ENCODE results near the gene MACROD2. TPM values are rescaled to one million over a fixed set of nuclear protein-coding genes. Genes with fewer than 3 reads are reported as not detected.

The MACROD2 gene
- total and polyA plus RNA-seq, 7 donors, result 0.20 to 4.8 (median 0.87) TPM

GRCh38 chr20:15047601-15048000, 1052.3 kb downstream of the MACROD2 start:
- no peaks in the 10 kb centered on the region for H3K4me1 ChIP-seq
- no peak overlapping the region for H3K4me3 ChIP-seq
- no peak for TF ChIP-seq CTCF (IDR thresholded peaks at IDR 0.05)
- intact Hi-C loops (cut with DNase I), result no loop called here
- ATAC-seq (no peak), DNase-seq (no peak)
- 11 to 17% (median 14%) methylated on average over 1 of the region's 1 CpG for WGBS, 3 donors
- H3K27ac ChIP-seq, result no peak overlapping the region
- no peaks in the 10 kb centered on the region for H3K9me3 ChIP-seq
- H3K36me3 ChIP-seq (ENCODE audit: insufficient read depth in 1 of 2, low read depth in 1 of 2), result no peaks in the 10 kb centered on the region
- no peaks in the 10 kb centered on the region for H3K27me3 ChIP-seq (ENCODE audit: insufficient read depth in 3 of 3, low read length in 2 of 3)

GRCh38 chr20:15056246-15056645, 1060.9 kb downstream of the MACROD2 start:
- Histone ChIP-seq H3K27ac (no peak overlapping the region), H3K27me3 (ENCODE audit: insufficient read depth in 3 of 3, low read length in 2 of 3) (no peaks in the 10 kb centered on the region), H3K9me3 (no peaks in the 10 kb centered on the region), H3K4me1 (no peaks in the 10 kb centered on the region), H3K4me3 (no peak overlapping the region), H3K36me3 (ENCODE audit: insufficient read depth in 1 of 2, low read depth in 1 of 2) (no peaks in the 10 kb centered on the region)
- ATAC-seq (no peak), DNase-seq (no peak)
- TF ChIP-seq CTCF (IDR thresholded peaks at IDR 0.05), result no peak
- intact Hi-C loops (cut with DNase I), result no loop called here
- WGBS, 3 donors, result 25 to 26% (median 26%) methylated on average over 5 of the region's 5 CpGs

- WGBS, 3 donors, result 73 to 95% (median 75%) methylated on average over 3 of the region's 3 CpGs
- Histone ChIP-seq H3K27me3 (ENCODE audit: insufficient read depth in 3 of 3, low read length in 2 of 3) (no peaks in the 10 kb centered on the region), H3K4me3 (no peak overlapping the region), H3K36me3 (ENCODE audit: insufficient read depth in 1 of 2, low read depth in 1 of 2) (no peaks in the 10 kb centered on the region), H3K4me1 (no peaks in the 10 kb centered on the region), H3K27ac (no peak overlapping the region), H3K9me3 (no peaks in the 10 kb centered on the region)
- no peak for ATAC-seq
- intact Hi-C loops (cut with DNase I), result no loop called here
- TF ChIP-seq CTCF (IDR thresholded peaks at IDR 0.05), result no peak
- DNase-seq, result no peak
These were observed 1063.5 kb downstream of the MACROD2 start for GRCh38 chr20:15058841-15059240.

- ATAC-seq (no peak), DNase-seq (no peak)
- intact Hi-C loops (cut with DNase I), result no loop called here
- Histone ChIP-seq H3K27me3 (ENCODE audit: insufficient read depth in 3 of 3, low read length in 2 of 3) (no peaks in the 10 kb centered on the region), H3K4me1 (no peaks in the 10 kb centered on the region), H3K9me3 (no peaks in the 10 kb centered on the region), H3K4me3 (no peak overlapping the region), H3K36me3 (ENCODE audit: insufficient read depth in 1 of 2, low read depth in 1 of 2) (no peaks in the 10 kb centered on the region), H3K27ac (no peak overlapping the region)
- TF ChIP-seq CTCF (IDR thresholded peaks at IDR 0.05), result no peak
These were observed 1064.1 kb downstream of the MACROD2 start for GRCh38 chr20:15059438-15059837.

GRCh38 chr20:15060265-15061060, 1065.1 kb downstream of the MACROD2 start:
- H3K4me1 ChIP-seq, result no peaks in the 10 kb centered on the region
- ATAC-seq, result no peak
- intact Hi-C loops (cut with DNase I), result no loop called here
- DNase-seq, result no peak
- H3K36me3 ChIP-seq (ENCODE audit: insufficient read depth in 1 of 2, low read depth in 1 of 2), result no peaks in the 10 kb centered on the region
- H3K27me3 ChIP-seq (ENCODE audit: insufficient read depth in 3 of 3, low read length in 2 of 3), result no peaks in the 10 kb centered on the region
- H3K27ac ChIP-seq, result no peak overlapping the region
- no peak for TF ChIP-seq CTCF (IDR thresholded peaks at IDR 0.05)
- H3K4me3 ChIP-seq, result no peak overlapping the region
- H3K9me3 ChIP-seq, result no peaks in the 10 kb centered on the region
- WGBS, 3 donors, result 74 to 82% (median 79%) methylated on average over 8 of the region's 8 CpGs

All from psoas muscle (tissue), 8 donors.